HPDE6-E6E7 (cell line): ENCODE results near the gene DKK1.
"Not testable (repeated sequence)": the region's sequence is repeated elsewhere in the genome, so short reads cannot be mapped to it uniquely, and the experiment has no call there.

Experiments used
- DNase-seq: peaks from one replicate; pipeline ENCODE4 v3.0.0; 2011; ENCODE audit warnings: missing footprints; ENCODE audit errors: extremely low spot score

Gene DKK1

DNA sequence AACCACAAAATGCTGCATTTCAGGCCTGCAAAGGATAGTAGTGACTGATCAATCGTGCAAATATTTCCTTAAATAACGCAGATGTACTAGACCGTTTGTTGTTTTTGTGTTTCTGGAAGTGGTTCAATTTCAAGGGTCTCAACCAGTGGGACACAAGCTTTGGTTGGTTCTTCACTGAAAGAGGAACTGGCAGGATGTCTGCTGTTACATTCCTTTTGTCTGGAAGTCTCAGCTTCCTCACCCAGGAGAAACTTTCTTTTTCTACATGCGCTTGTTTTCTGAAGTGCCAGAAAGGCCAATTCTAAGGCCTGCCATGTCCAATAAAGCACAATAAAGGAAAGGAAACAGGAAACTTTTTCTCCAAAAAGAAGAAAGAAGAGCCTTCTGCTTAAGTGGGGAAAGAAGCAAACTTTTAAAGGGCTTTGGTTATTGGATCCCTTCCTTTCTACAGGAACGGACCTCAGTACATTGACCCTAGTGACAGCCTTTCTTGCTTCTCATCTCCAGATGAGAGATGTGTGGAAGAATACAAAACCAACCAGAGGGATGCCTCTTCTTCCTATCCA lies 4.1 kb downstream of the DKK1 start:
- DNase-seq: no peak

DNA sequence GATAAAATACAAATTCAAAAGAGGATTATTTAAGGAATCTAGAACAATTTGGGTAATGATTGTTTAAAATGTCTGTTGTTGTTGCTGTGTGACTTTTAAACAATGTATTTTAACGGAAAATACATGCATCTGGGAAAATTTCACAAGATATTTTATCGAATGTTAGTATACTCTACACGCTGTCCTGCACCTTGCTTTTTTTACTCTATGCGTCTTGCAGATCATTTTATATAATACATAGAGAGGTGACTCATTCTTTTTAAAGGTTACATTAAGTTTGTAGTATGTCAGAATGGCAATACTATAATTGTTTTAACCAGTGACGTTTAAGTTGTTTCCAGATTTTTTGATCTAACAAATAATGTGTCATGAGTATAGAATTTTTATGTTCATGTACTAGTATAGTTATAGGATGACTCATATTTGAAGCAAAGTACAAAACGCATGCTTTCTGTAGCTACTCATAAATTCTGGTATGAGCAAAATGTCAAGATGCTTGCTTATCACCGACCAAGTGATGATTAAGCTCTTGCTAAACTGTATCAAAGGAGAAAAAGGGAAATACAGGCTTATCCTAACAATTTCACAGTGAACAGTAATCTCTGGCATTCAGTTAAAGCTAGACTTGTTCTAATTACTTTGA lies 4.9 kb downstream of the DKK1 start:
- DNase-seq: peak; percentile 60

DNA sequence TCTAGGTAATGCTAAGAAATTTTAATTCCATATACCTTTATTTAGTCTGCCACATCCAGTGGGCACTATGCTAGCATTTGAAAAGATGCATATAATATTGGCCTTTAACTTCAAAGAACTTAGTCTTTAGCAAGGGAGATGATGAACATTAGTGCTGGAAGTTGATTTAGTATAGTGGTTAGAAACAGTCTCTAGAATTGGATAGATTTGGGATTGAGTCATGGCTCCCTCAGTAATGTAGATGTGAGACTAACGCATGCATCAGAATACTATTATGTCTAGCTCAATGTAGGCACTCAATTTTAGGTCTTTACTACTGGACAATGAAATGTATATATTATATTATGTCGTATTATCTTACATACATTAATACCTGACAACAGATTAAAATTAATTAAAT lies 5.8 kb downstream of the DKK1 start:
- DNase-seq: no peak

DNA sequence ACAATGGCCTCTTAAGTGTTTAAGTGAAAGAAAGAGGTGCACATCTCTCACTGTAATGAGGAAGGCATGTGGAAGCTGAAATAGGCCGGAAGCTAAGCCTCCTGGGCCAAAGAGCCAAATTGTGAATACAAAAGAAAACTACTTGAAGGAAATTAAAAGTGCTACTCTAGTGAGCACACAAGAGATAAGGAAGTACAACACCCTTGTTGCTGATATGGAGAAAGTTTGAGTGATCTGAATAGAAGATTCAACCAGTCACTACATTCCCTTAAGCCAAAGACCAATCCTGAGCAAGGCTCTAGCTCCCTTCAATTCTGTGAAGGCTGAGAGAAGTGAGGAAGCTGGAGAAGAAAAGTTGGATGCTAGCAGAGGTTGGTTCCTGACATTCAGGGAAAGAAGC lies 8.2 kb downstream of the DKK1 start:
- no peak for DNase-seq

DNA sequence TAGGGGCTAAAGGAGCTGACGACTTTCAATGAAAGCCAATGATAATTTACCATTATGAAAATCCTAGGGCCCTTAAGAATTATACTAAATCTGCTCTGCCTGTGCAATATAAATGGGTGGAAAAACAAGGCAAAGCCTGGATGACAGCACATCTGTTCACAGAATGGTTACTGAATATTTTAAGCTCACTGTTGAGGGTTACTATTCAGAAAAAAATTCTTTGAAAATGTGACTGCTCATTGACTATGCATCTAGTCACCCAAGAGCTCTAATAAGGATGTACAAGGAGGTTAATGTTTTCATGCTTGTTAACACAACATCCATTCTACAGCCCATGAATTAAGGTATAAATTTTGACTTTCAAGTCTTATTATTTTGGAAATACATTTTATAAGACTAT lies 8.9 kb downstream of the DKK1 start:
- DNase-seq: no peak

DNA sequence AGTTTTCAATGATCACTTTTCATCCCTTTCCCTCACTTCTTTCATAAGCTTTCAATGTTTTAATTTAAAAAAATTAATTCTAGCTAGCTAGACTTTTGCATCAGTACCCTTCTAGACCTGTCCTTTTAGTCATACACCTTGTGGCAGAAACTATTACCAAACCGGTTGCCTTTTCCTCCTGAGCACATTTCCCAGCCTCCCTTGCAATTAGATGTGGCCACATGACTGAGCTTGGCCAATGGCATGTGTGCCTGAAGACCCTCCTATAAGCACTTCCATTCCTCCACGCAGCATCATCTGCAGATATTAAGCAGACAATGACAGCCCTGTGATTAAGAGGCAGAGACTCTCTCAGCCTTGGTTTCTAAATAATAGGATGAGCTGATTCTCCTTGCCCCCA lies 12.3 kb downstream of the DKK1 start:
- no peak for DNase-seq

DNA sequence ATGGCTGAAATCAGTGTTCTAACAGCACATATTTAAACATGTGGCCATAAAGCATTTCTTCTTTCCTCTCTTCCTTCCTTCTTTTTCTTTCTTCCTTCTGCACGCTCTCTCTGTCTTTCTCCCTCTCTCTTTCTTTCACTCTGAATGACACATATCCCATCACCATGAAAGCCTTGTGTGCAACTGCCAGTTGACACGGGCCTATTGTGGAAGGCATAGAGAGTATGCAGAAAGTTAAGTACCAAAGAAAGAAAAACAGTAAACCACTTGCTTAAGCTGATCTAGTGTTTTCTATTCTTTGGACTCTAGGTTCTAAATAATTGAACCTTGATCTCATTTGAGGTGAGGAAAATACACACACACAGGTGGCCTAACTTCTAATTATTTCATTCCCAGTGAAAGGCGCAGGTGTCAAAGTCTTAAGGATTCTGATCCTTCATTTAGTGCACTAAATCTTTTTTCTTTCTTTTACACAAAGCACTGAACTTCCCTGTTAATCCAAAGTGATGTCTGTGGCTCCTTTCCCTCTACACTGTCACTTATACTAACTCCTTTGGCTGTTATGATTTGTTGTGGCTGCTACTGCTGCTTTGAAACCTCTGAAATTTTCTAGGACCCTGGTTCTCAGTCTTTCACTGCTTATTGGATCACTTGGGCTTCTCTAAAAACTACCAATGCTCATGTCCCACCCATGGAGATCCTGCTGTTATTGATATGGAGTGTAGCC lies 17.7 kb downstream of the DKK1 start:
- DNase-seq: no peak

DNA sequence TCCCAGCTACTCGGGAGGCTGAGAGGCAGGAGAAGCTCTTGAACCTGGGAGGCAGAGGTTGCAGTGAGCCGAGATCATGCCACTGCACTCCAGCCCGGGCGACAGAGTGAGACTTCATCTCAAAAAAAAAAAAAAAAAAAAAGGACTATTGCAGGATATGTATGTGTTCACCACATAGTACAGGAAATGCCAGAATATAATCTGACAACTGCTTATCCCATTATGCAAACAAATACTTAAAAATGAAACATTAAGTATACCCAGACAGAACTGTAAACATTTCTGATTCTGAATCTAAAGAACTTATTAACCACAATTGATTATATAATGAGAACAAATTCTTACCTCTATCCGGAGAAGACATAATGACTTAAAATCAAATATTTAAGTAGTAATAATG lies 18.7 kb downstream of the DKK1 start:
- no peak for DNase-seq

DNA sequence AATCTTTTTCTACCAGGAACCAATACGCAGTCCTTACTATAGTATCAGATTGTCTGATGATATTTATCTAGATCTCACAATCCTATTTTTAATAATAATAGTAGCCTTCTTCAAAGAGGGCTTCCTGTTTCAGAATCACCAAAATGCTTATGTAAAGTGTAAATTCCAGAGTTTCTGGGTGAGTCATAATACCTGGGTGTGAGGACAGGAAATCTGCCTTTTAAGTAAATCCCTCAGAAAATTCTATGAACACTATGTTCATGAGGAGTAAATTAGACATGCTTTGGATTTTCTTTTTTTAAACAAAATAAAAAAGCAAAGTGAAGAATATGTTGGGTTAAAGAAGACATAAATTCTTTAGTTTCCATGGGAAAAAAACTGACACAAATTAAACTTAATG lies 20.5 kb downstream of the DKK1 start:
- no peak for DNase-seq

DNA sequence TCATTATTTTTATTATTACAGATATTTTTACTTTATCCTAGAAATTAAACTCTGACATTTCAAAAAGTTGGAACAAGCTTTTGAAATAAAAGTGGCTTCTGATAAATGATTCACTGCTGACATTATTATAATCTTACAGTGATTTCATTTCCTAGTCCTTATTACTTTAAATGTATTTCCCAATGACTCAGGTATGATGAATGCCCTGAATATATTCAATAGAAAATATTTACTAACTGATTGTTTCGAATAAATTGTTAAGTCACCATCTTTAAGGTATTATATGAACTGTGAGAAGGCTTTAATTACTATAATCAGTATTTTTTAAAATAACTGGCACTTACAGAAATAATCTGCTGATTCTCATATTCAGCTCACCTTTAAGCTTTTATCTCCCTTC lies 21.6 kb downstream of the DKK1 start:
- DNase-seq: no peak

DNA sequence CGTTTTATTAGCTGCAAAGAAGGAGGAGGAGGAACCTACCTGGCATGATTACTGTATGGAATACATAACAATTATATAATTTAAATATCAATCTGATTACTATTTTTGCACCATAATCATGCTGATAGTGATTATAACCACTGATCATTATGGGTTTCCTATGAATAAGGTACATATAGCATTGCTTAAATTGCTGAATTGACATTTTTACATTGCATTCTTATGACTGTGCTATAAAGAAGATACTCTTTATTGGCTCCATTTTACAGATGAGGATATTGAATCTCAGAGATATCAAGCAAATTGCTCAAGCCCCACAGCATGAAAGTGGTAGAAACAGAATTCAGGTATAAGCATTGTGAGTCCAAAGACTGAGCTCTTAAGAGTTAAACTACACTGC lies 23.1 kb downstream of the DKK1 start:
- DNase-seq: no peak

DNA sequence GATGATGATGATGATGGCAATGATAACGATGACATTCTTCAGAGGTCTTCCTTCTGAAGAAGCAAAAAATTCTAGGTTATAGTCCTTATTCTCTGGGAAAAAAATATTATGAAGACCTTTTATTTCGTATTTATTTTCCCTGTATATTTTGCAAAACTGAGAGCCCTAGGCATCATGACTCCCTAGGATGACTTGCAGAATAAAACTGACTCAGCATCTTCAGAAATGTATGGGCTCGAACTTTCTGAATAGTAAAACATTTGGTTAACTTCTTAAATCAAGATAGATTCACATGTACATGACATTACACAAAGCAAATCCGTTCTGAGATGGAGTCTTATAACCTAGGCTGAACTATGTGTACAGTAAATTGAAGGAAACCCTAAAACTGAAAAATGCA lies 29.4 kb downstream of the DKK1 start:
- no peak for DNase-seq

DNA sequence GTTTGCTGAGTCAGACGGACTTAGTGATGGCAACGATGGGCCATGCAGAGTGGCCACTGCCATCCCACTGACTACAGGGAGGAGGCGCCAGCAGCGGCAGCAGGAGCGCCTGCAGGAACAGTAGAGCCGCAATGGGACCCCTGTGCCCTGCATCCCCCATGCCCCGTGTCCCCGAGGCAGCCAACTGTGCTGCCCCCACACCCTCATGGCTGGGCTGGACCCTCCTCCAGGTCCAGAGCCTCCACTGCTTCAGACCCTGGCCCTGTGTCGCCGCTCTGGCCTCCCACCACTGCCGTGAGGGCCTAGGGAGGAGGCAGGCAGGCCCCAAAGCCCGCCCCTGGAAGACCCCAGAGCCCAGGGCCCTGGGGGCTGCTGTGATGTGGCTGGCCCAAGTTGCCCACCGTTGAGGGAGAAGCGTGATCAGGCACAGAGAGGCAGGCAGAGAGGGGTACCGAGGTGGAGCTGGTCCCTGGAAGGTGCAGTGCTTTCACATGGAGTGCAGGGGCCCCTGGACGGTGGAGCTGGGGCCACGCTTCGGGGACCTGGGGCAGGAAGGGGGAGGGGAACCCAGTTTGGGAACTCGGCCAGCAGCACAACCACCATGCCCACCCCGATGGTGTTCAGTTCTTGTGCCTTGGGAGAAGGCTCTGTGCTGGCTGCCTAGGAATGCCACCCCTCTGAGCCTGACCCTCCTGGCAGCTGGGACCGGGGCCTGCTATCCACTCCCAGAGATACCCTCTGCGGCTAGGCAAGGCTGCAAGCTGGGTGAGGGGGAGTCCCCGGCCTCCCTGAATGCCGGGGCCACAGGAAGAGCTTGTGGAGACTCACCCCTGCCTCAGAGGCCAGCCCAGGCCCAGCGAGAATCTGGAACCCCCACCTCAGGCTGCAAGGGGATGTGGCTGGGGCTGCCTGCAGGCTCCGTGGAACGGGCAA lies 32.6 kb downstream of the DKK1 start:
- DNase-seq: no peak

DNA sequence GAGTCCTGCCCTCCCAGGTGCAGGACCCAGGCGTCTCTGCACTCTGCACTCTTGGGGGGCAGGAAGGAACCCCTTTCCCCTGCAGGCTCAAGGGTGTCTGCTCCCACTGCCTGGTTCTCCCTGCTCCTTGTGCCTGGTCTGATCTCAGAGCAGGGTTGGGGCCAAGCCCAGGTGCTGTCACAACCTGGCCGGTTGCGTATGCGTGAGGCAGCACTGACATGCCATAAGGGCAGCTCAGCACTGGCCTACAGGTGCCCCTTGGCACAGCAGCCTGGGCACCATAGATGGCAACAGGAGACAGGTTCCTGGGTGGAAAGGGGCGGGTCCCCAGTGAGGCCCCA lies 33.2 kb downstream of the DKK1 start:
- no peak for DNase-seq

DNA sequence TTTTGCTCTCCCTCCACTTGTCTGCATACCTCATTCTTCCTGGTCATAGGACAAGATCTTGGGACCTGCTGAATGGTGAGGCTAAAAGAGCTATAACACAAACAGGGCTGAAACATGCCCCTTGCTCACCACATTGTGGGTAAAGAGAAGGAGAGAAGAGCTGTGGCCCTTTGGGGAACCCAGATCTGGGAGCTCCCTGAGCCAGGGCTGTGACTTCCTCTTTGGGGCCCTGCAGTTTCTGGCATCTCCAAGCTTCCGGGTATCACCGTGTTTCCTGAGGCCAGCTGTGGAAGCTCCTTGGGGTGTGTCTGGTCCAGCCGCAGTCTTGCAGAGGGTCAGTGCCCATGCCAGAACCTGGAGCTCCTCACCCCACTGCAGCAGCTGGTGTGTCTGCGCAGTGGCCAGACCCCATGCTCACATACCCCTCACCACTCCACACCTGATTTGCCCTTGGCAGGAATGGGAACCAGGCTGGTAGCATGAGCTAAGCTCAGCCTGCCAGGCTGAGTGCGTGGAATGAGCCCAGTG lies 34.0 kb downstream of the DKK1 start:
- no peak for DNase-seq

DNA sequence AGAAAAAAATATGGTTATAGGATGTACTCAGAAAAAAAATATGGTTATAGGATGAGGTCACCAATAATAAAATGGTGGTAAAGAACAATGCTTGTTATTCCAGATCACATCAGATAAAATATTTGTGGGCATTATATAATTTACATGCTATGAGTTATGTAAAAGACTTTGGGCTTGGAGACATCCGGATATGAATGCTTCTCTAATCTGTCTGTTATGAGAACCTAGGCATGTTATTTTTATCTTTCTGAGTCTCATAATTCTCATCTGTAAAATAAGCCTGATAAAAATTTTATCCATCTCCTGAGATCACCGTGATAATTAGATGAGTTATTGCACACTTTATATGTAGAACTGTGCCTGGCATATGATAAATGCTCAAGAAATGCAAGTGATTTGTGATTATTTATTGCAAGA lies 37.8 kb downstream of the DKK1 start:
- DNase-seq: no peak

DNA sequence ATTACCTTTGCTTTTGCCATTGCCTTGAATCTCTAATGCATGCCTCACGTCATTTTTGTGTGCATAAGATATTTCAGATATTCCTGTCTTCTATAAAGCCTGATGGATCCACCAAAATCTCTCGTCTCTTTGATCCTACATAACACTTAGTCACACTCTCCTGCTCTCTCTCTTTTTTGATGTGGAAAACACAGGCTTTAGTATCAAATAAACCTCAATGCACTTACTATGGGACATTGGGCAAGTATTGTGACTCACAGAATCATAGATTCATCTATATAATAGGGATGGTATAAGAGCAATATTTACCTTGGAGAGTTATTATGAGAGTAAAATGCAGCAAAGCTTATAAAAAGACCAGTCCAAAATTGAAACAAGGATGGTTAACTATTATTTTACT lies 39.1 kb downstream of the DKK1 start:
- DNase-seq: no peak

DNA sequence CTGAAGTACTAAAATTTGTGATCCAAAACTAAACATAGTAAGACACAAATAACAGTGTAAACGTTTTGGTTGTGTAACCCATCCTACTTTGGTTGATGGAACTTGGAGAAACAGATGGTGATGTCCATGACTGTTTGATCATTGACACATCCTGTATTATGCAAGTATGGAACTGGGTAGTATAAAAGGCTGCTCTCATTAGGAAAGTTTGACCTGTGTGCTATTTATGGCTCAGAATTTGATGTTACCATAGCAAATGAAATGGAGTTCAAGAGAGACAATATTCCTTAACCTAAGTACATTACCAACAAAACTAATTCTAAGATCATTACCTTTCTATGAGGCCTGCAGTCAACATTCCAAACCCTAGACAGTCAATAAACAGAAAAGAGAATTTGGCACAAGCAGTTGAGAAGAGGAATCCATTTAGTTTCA lies 39.9 kb downstream of the DKK1 start:
- no peak for DNase-seq

DNA sequence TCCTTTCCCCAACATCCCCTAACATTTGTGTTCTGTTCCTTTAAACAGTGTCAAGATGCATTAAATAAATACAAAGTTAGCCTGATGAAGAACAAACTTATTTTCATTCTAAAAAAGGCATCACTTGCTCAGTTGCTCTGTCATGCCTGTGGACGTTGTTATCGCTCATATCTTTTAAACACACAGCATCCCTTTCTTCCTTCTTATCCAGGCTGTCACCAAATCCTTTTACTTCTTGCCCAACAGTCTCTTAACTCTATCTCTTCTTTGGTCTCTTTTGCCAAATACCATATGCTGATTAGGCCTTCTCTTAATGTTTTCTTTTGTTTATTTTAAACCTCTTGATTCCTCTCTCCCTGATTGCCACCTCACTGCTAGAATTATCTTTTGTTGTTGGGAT lies 43.9 kb downstream of the DKK1 start:
- no peak for DNase-seq

DNA sequence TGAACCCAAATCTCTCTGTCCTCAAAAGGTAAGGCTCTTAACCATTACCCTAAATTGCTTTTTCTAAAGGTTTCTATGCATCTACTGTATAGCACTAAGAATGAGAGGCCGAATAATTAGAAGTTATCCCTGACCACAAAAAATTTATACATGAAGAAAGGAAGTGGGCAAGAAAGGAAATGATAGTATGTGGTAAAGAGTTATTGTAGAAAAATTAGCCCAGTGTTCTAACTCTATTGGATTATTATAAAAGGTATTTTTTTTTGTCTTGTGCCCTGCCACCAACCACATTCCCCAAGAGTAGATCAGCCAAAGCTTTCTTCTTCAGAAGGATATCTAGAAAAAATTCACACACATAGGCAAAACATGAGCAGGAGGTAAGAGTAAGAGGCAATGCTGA lies 45.4 kb downstream of the DKK1 start:
- DNase-seq: no peak

DNA sequence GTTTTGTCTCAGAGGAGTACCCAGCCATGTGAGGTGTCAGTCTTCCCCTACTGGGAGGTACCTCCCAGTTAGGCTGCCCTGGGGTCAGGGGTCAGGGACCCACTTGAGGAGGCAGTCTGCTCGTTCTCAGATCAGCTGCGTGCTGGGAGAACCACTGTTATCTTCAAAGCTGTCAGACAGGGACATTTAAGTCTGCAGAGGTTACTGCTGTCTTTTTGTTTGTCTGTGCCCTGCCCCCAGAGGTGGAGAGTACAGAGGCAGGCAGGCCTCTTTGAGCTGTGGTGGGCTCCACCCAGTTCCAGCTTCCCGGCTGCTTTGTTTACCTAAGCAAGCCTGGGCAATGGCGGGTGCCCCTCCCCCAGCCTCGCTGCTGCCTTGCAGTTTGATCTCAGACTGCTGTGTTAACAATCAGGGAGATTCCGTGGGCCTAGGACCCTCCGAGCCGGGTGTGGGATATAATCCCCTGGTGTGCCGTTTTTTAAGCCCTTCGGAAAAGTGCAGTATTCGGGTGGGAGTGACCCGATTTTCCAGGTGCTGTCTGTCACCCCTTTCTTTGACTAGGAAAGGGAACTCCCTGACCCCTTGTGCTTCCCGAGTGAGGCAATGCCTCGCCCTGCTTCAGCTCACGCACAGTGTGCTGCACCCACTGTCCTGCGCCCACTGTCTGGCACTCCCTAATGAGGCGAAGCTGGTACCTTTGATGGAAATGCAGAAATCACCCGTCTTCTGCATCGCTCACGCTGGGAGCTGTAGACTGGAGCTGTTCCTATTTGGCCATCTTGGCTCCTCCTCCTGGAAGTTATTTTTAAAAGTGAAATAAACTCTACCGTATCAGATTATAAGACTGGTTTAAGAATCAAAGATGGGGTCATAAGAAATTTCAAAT lies 51.7 kb downstream of the DKK1 start:
- DNase-seq: not testable (repeated sequence)
